ENCODE results near the gene BRIP1. TPM values are rescaled to one million over a fixed set of nuclear protein-coding genes. Genes with fewer than 3 reads are reported as not detected.
A peak's percentile ranks its signal among the peaks of the same experiment; 100 is the strongest.
"Not testable (repeated sequence)": the region's sequence is repeated elsewhere in the genome, so short reads cannot be mapped to it uniquely, and the experiment has no call there.

Gene BRIP1
- total RNA-seq, 1 donor: 6.2 TPM

- DNase-seq (ENCODE audit: insufficient read length, low spot score, missing footprints): no peak
- TF ChIP-seq CTCF (IDR thresholded peaks at IDR 0.05; ENCODE audit: extremely low read depth, low read depth, low read length): no peak
- H3K79me2 ChIP-seq (ENCODE audit: insufficient read depth, low read length): peaks cover 4% of the 10 kb centered on the region
- H3K4me2 ChIP-seq (ENCODE audit: insufficient read depth, low read length): no peak overlapping the region
- no peaks in the 10 kb centered on the region for H3K27me3 ChIP-seq (ENCODE audit: insufficient read depth, low read length)
- H3K4me1 ChIP-seq (ENCODE audit: insufficient read depth, low read length): peaks cover 13% of the 10 kb centered on the region
- no peak overlapping the region for H2AFZ ChIP-seq (ENCODE audit: low read length)
- H3K36me3 ChIP-seq (ENCODE audit: insufficient read depth, low read length): peaks cover 8% of the 10 kb centered on the region
- H4K20me1 ChIP-seq (ENCODE audit: insufficient read depth, low read length): no peaks in the 10 kb centered on the region
- H3K4me3 ChIP-seq (ENCODE audit: insufficient read depth, low read length): no peak overlapping the region
- H3K27ac ChIP-seq (ENCODE audit: low read depth, low read length): no peak overlapping the region
- no peaks in the 10 kb centered on the region for H3K9me3 ChIP-seq (ENCODE audit: low read depth, low read length)
Measured at GRCh38 chr17:61867033-61867432, 3.7 kb upstream of the BRIP1 start.

GRCh38 chr17:61863801-61864126, 436 bp upstream of the BRIP1 start:
- TF ChIP-seq CTCF (IDR thresholded peaks at IDR 0.05; ENCODE audit: extremely low read depth, low read depth, low read length): no peak
- no peaks in the 10 kb centered on the region for H4K20me1 ChIP-seq (ENCODE audit: insufficient read depth, low read length)

GRCh38 chr17:61862105-61862574, 1.2 kb downstream of the BRIP1 start:
- no peak for TF ChIP-seq CTCF (IDR thresholded peaks at IDR 0.05; ENCODE audit: extremely low read depth, low read depth, low read length)
- H3K27ac ChIP-seq (ENCODE audit: low read depth, low read length): peak overlapping the region; percentile 85

More at GRCh38 chr17:61863801-61864126, 436 bp upstream of the BRIP1 start:
- Histone ChIP-seq H3K4me3 (ENCODE audit: insufficient read depth, low read length) (peak overlapping the region; percentile 95), H2AFZ (ENCODE audit: low read length) (peak overlapping the region; percentile 97), H3K79me2 (ENCODE audit: insufficient read depth, low read length) (peaks cover 24% of the 10 kb centered on the region), H3K36me3 (ENCODE audit: insufficient read depth, low read length) (peaks cover 8% of the 10 kb centered on the region), H3K4me2 (ENCODE audit: insufficient read depth, low read length) (peak overlapping the region; percentile 98), H3K27me3 (ENCODE audit: insufficient read depth, low read length) (no peaks in the 10 kb centered on the region), H3K27ac (ENCODE audit: low read depth, low read length) (peak overlapping the region; percentile 85), H3K9me3 (ENCODE audit: low read depth, low read length) (no peaks in the 10 kb centered on the region), H3K4me1 (ENCODE audit: insufficient read depth, low read length) (peaks cover 23% of the 10 kb centered on the region)
- peak; percentile 42 for DNase-seq (ENCODE audit: insufficient read length, low spot score, missing footprints)

GRCh38 chr17:61860397-61860796, 2.9 kb downstream of the BRIP1 start:
- DNase-seq (ENCODE audit: insufficient read length, low spot score, missing footprints); H3K36me3 ChIP-seq (ENCODE audit: insufficient read depth, low read length); H3K27ac ChIP-seq (ENCODE audit: low read depth, low read length); H4K20me1 ChIP-seq (ENCODE audit: insufficient read depth, low read length); H3K4me2 ChIP-seq (ENCODE audit: insufficient read depth, low read length); H3K9me3 ChIP-seq (ENCODE audit: low read depth, low read length); H3K4me3 ChIP-seq (ENCODE audit: insufficient read depth, low read length); H3K27me3 ChIP-seq (ENCODE audit: insufficient read depth, low read length): not testable (repeated sequence)
- Histone ChIP-seq H2AFZ (ENCODE audit: low read length) (peak overlapping the region; percentile 54), H3K4me1 (ENCODE audit: insufficient read depth, low read length) (peaks cover 23% of the 10 kb centered on the region), H3K79me2 (ENCODE audit: insufficient read depth, low read length) (peaks cover 27% of the 10 kb centered on the region)

More at GRCh38 chr17:61862105-61862574, 1.2 kb downstream of the BRIP1 start:
- peak overlapping the region; percentile 95 for H3K4me3 ChIP-seq (ENCODE audit: insufficient read depth, low read length)
- no peaks in the 10 kb centered on the region for H4K20me1 ChIP-seq (ENCODE audit: insufficient read depth, low read length)
- peaks cover 23% of the 10 kb centered on the region for H3K4me1 ChIP-seq (ENCODE audit: insufficient read depth, low read length)
- H3K4me2 ChIP-seq (ENCODE audit: insufficient read depth, low read length): peak overlapping the region; percentile 98
- peak overlapping the region; percentile 97 for H2AFZ ChIP-seq (ENCODE audit: low read length)
- H3K27me3 ChIP-seq (ENCODE audit: insufficient read depth, low read length): no peaks in the 10 kb centered on the region
- no peaks in the 10 kb centered on the region for H3K9me3 ChIP-seq (ENCODE audit: low read depth, low read length)
- peaks cover 1% of the 10 kb centered on the region for H3K36me3 ChIP-seq (ENCODE audit: insufficient read depth, low read length)
- H3K79me2 ChIP-seq (ENCODE audit: insufficient read depth, low read length): peaks cover 24% of the 10 kb centered on the region
- DNase-seq (ENCODE audit: insufficient read length, low spot score, missing footprints): peak; percentile 65
